Fibroblast of peridontal ligament (primary cell): Measurements from ENCODE around the gene CORO6.

Experiments used
- DNase-seq: peaks from one replicate; pipeline ENCODE4 v3.0.0-alpha.2; 2010; ENCODE audit errors: extremely low read depth

Gene CORO6

GRCh38 chr17:29613856-29614255 is 8.9 kb downstream of the CORO6 start:
- DNase-seq: no peak

- peak; percentile 63 for DNase-seq
These were observed 9.3 kb downstream of the CORO6 start for GRCh38 chr17:29613352-29613837.

GRCh38 chr17:29612404-29613280 is 10.1 kb downstream of the CORO6 start:
- no peak for DNase-seq

- DNase-seq: no peak
These were observed 10.7 kb downstream of the CORO6 start for GRCh38 chr17:29612094-29612403.

GRCh38 chr17:29611351-29612093 is 11.2 kb downstream of the CORO6 start:
- DNase-seq: no peak

GRCh38 chr17:29610395-29610794 is 12.3 kb downstream of the CORO6 start:
- no peak for DNase-seq

- no peak for DNase-seq
These were observed 13.7 kb downstream of the CORO6 start for GRCh38 chr17:29608986-29609385.

- no peak for DNase-seq
These were observed 15.0 kb downstream of the CORO6 start for GRCh38 chr17:29607557-29608195.

GRCh38 chr17:29603109-29603674 is 19.5 kb downstream of the CORO6 start:
- DNase-seq: no peak

GRCh38 chr17:29597361-29598172 is 25.1 kb downstream of the CORO6 start:
- DNase-seq: no peak

- DNase-seq: no peak
These were observed 25.9 kb downstream of the CORO6 start for GRCh38 chr17:29596811-29597210.

GRCh38 chr17:29595943-29596774 is 26.6 kb downstream of the CORO6 start:
- no peak for DNase-seq

GRCh38 chr17:29595107-29595942 is 27.4 kb downstream of the CORO6 start:
- no peak for DNase-seq

GRCh38 chr17:29594519-29595090 is 28.1 kb downstream of the CORO6 start:
- no peak for DNase-seq

GRCh38 chr17:29593591-29594518 is 28.9 kb downstream of the CORO6 start:
- no peak for DNase-seq

- no peak for DNase-seq
These were observed 29.7 kb downstream of the CORO6 start, which contains the start of gene ANKRD13B for GRCh38 chr17:29592850-29593551. Gene ANKRD13B, plus strand, starts transcription at chr17:29593132. Its CDS starts 490 bp downstream, at chr17:29593622.
